ENCODE data around the gene CTCFL.

DNA sequence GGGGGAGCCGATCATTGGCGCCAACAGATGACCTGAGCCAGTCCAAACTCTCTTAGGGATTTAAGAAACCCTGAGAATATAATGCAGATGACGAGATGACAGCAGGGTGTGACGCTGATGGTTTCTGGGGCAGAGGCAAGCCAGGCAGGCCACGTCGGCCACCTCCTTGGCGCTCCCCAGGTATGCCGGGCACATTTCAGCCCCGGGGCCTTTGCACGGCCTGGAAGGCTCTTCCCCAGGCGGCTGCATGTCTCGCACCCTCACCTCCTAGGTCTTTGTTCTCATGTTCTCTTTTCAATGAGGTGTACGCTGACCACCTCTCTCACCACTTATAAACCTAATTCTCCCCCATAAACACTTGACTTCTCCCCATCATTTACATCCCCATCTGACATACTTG lies 68.8 kb downstream of the CTCFL start:
- TF ChIP-seq, protein P1, sequence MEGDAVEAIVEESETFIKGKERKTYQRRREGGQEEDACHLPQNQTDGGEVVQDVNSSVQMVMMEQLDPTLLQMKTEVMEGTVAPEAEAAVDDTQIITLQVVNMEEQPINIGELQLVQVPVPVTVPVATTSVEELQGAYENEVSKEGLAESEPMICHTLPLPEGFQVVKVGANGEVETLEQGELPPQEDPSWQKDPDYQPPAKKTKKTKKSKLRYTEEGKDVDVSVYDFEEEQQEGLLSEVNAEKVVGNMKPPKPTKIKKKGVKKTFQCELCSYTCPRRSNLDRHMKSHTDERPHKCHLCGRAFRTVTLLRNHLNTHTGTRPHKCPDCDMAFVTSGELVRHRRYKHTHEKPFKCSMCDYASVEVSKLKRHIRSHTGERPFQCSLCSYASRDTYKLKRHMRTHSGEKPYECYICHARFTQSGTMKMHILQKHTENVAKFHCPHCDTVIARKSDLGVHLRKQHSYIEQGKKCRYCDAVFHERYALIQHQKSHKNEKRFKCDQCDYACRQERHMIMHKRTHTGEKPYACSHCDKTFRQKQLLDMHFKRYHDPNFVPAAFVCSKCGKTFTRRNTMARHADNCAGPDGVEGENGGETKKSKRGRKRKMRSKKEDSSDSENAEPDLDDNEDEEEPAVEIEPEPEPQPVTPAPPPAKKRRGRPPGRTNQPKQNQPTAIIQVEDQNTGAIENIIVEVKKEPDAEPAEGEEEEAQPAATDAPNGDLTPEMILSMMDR (IDR thresholded peaks at IDR 0.05; ENCODE audit: low read depth, low read length, poor library complexity, severe bottlenecking): no peak
- no peak for TF ChIP-seq EZH2phosphoT487 (IDR thresholded peaks at IDR 0.05; ENCODE audit: borderline replicate concordance, low read length)
